ENCODE data around the gene USF2. TPM values are rescaled to one million over a fixed set of nuclear protein-coding genes. Genes with fewer than 3 reads are reported as not detected.

USF2 gene
- total RNA-seq, 4 donors from 2014 or later: 98.5 to 172 (median 128) TPM

GRCh38 chr19:35257113-35257461 lies 11.7 kb upstream of the USF2 start:
- DNase-seq (ENCODE audit: low spot score in 2 of 2): no peak
- Histone ChIP-seq H3K4me1 (peaks cover 0 to 6% (median 0%) of the 10 kb centered on the region in 4 donors), H3K27me3 (peaks cover 0 to 36% of the 10 kb centered on the region in 2 donors), H3K4me3 (no peak overlapping the region), H3K9me3 (no peaks in the 10 kb centered on the region), H3K36me3 (no peaks in the 10 kb centered on the region), H3K27ac (no peak overlapping the region)
- TF ChIP-seq POLR2A (IDR thresholded peaks at IDR 0.05): no peak
- no peak for TF ChIP-seq EP300 (IDR thresholded peaks at IDR 0.05)
- no peak for TF ChIP-seq CTCF (IDR thresholded peaks at IDR 0.05)
- 63 to 77% methylated on average over 9 of the region's 9 CpGs for WGBS, 2 donors

GRCh38 chr19:35260694-35261304 lies 8.0 kb upstream of the USF2 start:
- Histone ChIP-seq H3K27me3 (peaks cover 0 to 19% of the 10 kb centered on the region in 2 donors), H3K27ac (no peak overlapping the region), H3K4me3 (no peak overlapping the region), H3K4me1 (peaks cover 0 to 34% (median 6%) of the 10 kb centered on the region in 4 donors), H3K9me3 (no peaks in the 10 kb centered on the region), H3K36me3 (no peaks in the 10 kb centered on the region)
- WGBS, 2 donors: 68 to 69% methylated on average over 10 of the region's 10 CpGs
- peak in 1 of 2 donors; percentile 5 for DNase-seq (ENCODE audit: low spot score in 2 of 2)
- no peak for TF ChIP-seq CTCF (IDR thresholded peaks at IDR 0.05)
- TF ChIP-seq POLR2A (IDR thresholded peaks at IDR 0.05): no peak
- no peak for TF ChIP-seq EP300 (IDR thresholded peaks at IDR 0.05)

GRCh38 chr19:35261356-35262100 lies 7.2 kb upstream of the USF2 start:
- TF ChIP-seq EP300 (IDR thresholded peaks at IDR 0.05): no peak
- no peak for TF ChIP-seq POLR2A (IDR thresholded peaks at IDR 0.05)
- TF ChIP-seq CTCF (IDR thresholded peaks at IDR 0.05): no peak
- DNase-seq (ENCODE audit: low spot score in 2 of 2): peak in 1 of 2 donors; percentile 8
- H3K4me1 ChIP-seq: peaks cover 0 to 41% (median 7%) of the 10 kb centered on the region in 4 donors
- no peaks in the 10 kb centered on the region for H3K9me3 ChIP-seq
- H3K36me3 ChIP-seq: no peaks in the 10 kb centered on the region
- H3K27ac ChIP-seq: no peak overlapping the region
- no peak overlapping the region for H3K4me3 ChIP-seq
- H3K27me3 ChIP-seq: peaks cover 0 to 12% of the 10 kb centered on the region in 2 donors
- WGBS, 2 donors: 68 to 76% methylated on average over 6 to 10 of the region's 12 CpGs

- H3K4me3 ChIP-seq: no peak overlapping the region
- H3K4me1 ChIP-seq: peaks cover 0 to 48% (median 8%) of the 10 kb centered on the region in 4 donors
- TF ChIP-seq CTCF (IDR thresholded peaks at IDR 0.05): no peak
- TF ChIP-seq EP300 (IDR thresholded peaks at IDR 0.05): no peak
- TF ChIP-seq POLR2A (IDR thresholded peaks at IDR 0.05): no peak
- no peaks in the 10 kb centered on the region for H3K9me3 ChIP-seq
- H3K36me3 ChIP-seq: no peaks in the 10 kb centered on the region
- peak in 1 of 2 donors; percentile 11 for DNase-seq (ENCODE audit: low spot score in 2 of 2)
- H3K27me3 ChIP-seq: peaks cover 0 to 7% of the 10 kb centered on the region in 2 donors
- 70 to 73% methylated on average over 14 to 16 of the region's 17 CpGs for WGBS, 2 donors
- no peak overlapping the region for H3K27ac ChIP-seq
Measured at GRCh38 chr19:35262101-35262761, 6.5 kb upstream of the USF2 start.
